OCI-LY1 (cell line): ENCODE measurements around the gene ALG2.

Experiments
- EZH2 ChIP-seq: fragments of 200-600 bp; sonication (generic), shearing (Covaris generic); IDR thresholded peaks from 2 replicates; pipeline ENCODE4 v1.8.0; 2017; ENCODE audit warnings: borderline replicate concordance, mixed run types, mild to moderate bottlenecking, antibody characterized with exemption, low read length, moderate library complexity, mixed read lengths
- TF ChIP-seq, protein P1 (sequence below): fragments of 200-600 bp; sonication (generic), shearing (Covaris generic); IDR thresholded peaks from 2 replicates; pipeline ENCODE4 v1.5.1; 2017; ENCODE audit warnings: mild to moderate bottlenecking, antibody characterized with exemption, low read length, moderate library complexity, mixed read lengths

- no peak for TF ChIP-seq EZH2
- TF ChIP-seq, protein P1, sequence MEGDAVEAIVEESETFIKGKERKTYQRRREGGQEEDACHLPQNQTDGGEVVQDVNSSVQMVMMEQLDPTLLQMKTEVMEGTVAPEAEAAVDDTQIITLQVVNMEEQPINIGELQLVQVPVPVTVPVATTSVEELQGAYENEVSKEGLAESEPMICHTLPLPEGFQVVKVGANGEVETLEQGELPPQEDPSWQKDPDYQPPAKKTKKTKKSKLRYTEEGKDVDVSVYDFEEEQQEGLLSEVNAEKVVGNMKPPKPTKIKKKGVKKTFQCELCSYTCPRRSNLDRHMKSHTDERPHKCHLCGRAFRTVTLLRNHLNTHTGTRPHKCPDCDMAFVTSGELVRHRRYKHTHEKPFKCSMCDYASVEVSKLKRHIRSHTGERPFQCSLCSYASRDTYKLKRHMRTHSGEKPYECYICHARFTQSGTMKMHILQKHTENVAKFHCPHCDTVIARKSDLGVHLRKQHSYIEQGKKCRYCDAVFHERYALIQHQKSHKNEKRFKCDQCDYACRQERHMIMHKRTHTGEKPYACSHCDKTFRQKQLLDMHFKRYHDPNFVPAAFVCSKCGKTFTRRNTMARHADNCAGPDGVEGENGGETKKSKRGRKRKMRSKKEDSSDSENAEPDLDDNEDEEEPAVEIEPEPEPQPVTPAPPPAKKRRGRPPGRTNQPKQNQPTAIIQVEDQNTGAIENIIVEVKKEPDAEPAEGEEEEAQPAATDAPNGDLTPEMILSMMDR, result peak; percentile 97
These were observed 10.0 kb upstream of the ALG2 start for GRCh38 chr9:99231711-99232110.
